LNCAP (cell line): Measurements from ENCODE around the gene PER2.

ENCODE experiments used
- CTCF ChIP-seq: fragments of 450-650 bp; IDR thresholded peaks from 2 replicates; pipeline ENCODE4 v1.5.1; 2017; ENCODE audit warnings: mild to moderate bottlenecking

Gene PER2

GRCh38 chr2:238289574-238289973 is 1.2 kb upstream of the PER2 start:
- no peak for TF ChIP-seq CTCF

GRCh38 chr2:238288650-238289573 is 502 bp upstream of the PER2 start:
- TF ChIP-seq CTCF: peak; percentile 24; the same call in 1 of the 2 replicates

GRCh38 chr2:238286987-238287736 is 1.2 kb downstream of the PER2 start:
- TF ChIP-seq CTCF: no peak

- no peak for TF ChIP-seq CTCF
Measured at GRCh38 chr2:238286551-238286950, 1.9 kb downstream of the PER2 start.

GRCh38 chr2:238286095-238286494 is 2.3 kb downstream of the PER2 start:
- TF ChIP-seq CTCF: no peak

- no peak for TF ChIP-seq CTCF
Measured at GRCh38 chr2:238285653-238286082, 2.7 kb downstream of the PER2 start.

GRCh38 chr2:238284802-238285515 is 3.5 kb downstream of the PER2 start:
- TF ChIP-seq CTCF: no peak
